ENCODE results near the gene UNCX.

The UNCX gene

GRCh38 chr7:1244700-1245523 lies 12.2 kb downstream of the UNCX start:
- DNase-seq: no peak

- no peak for DNase-seq
Observed at GRCh38 chr7:1245524-1246050, 12.9 kb downstream of the UNCX start.

- DNase-seq: no peak
Observed at GRCh38 chr7:1246160-1246870, 13.6 kb downstream of the UNCX start.

- no peak for DNase-seq
Observed at GRCh38 chr7:1246871-1247526, 14.3 kb downstream of the UNCX start.

GRCh38 chr7:1247527-1248041 lies 14.9 kb downstream of the UNCX start:
- no peak for DNase-seq

GRCh38 chr7:1248143-1248915 lies 15.7 kb downstream of the UNCX start:
- no peak for DNase-seq

GRCh38 chr7:1248916-1249581 lies 16.4 kb downstream of the UNCX start:
- DNase-seq: no peak

GRCh38 chr7:1249731-1250130 lies 17.1 kb downstream of the UNCX start:
- DNase-seq: no peak

- DNase-seq: no peak
Observed at GRCh38 chr7:1250901-1251300, 18.2 kb downstream of the UNCX start.

- DNase-seq: no peak
Observed at GRCh38 chr7:1251796-1252539, 19.3 kb downstream of the UNCX start.

GRCh38 chr7:1252540-1253090 lies 19.9 kb downstream of the UNCX start:
- no peak for DNase-seq

GRCh38 chr7:1253681-1254181 lies 21.1 kb downstream of the UNCX start:
- no peak for DNase-seq

GRCh38 chr7:1254281-1255079 lies 21.8 kb downstream of the UNCX start:
- no peak for DNase-seq

GRCh38 chr7:1255080-1255816 lies 22.6 kb downstream of the UNCX start:
- DNase-seq: no peak

GRCh38 chr7:1255817-1256340 lies 23.2 kb downstream of the UNCX start:
- no peak for DNase-seq

GRCh38 chr7:1256621-1257020 lies 23.9 kb downstream of the UNCX start:
- no peak for DNase-seq

- no peak for DNase-seq
Observed at GRCh38 chr7:1257221-1257620, 24.5 kb downstream of the UNCX start.

GRCh38 chr7:1257863-1258262 lies 25.2 kb downstream of the UNCX start:
- no peak for DNase-seq

Data from HCEC 1CT (cell line).